WTC11 (cell line): Measurements from ENCODE around the gene CD6.

Experiments used
- CREB1 ChIP-seq: sonication (generic); formaldehyde crosslinking; IDR thresholded peaks from 2 replicates; pipeline ENCODE4 v1.8.0; 2023; ENCODE audit warnings: mild to moderate bottlenecking, missing genetic modification reagents
- ESRRA ChIP-seq: sonication (generic); formaldehyde crosslinking; IDR thresholded peaks from 2 replicates; pipeline ENCODE4 v1.8.1; 2022; ENCODE audit warnings: mild to moderate bottlenecking, missing genetic modification reagents, borderline replicate concordance
- JUN ChIP-seq: sonication (generic); formaldehyde crosslinking; IDR thresholded peaks from 2 replicates; pipeline ENCODE4 v1.8.0; 2023; ENCODE audit warnings: mild to moderate bottlenecking, missing genetic modification reagents
- MXD4 ChIP-seq: fragments of 250-450 bp; sonication (Bioruptor Pico); IDR thresholded peaks from 2 replicates; pipeline ENCODE4 v1.8.0; 2021; ENCODE audit warnings: mild to moderate bottlenecking, moderate library complexity, borderline replicate concordance
- NR2C2 ChIP-seq: sonication (generic); formaldehyde crosslinking; IDR thresholded peaks from 2 replicates; pipeline ENCODE4 v1.8.0; 2022; ENCODE audit warnings: mild to moderate bottlenecking, missing genetic modification reagents
- TCF7 ChIP-seq: sonication (generic); formaldehyde crosslinking; IDR thresholded peaks from 2 replicates; pipeline ENCODE4 v1.8.0; 2022; ENCODE audit warnings: mild to moderate bottlenecking, low read depth, missing genetic modification reagents, moderate library complexity
- ZNF138 ChIP-seq: sonication (generic); formaldehyde crosslinking; conservative IDR thresholded peaks from 2 replicates; pipeline ENCODE4 v1.8.1; 2022; ENCODE audit warnings: mild to moderate bottlenecking, moderate library complexity, missing genetic modification reagents
- ZNF232 ChIP-seq: sonication (generic); formaldehyde crosslinking; IDR thresholded peaks from 2 replicates; pipeline ENCODE4 v1.8.0; 2022; ENCODE audit warnings: mild to moderate bottlenecking, missing genetic modification reagents
- TF ChIP-seq, protein P1 (sequence below): fragments of 200-600 bp; IDR thresholded peaks from 2 replicates; pipeline ENCODE4 v1.8.0; 2022; ENCODE audit warnings: antibody characterized with exemption
- TF ChIP-seq, protein P2 (sequence below): sonication (generic); formaldehyde crosslinking; IDR thresholded peaks from 2 replicates; pipeline ENCODE4 v1.8.1; 2022; ENCODE audit warnings: low read depth, mild to moderate bottlenecking, moderate library complexity, missing genetic modification reagents, borderline replicate concordance
- TF ChIP-seq, protein P3 (sequence below): sonication (generic); formaldehyde crosslinking; IDR thresholded peaks from 2 replicates; pipeline ENCODE4 v1.8.0; 2022; ENCODE audit warnings: mild to moderate bottlenecking, missing genetic modification reagents
- TF ChIP-seq, protein P4 (sequence below): sonication (generic); formaldehyde crosslinking; IDR thresholded peaks from 2 replicates; pipeline ENCODE4 v1.8.1; 2022; ENCODE audit warnings: low read depth, missing genetic modification reagents, borderline replicate concordance
- TF ChIP-seq, protein P5 (sequence below): sonication (generic); formaldehyde crosslinking; conservative IDR thresholded peaks from 2 replicates; pipeline ENCODE4 v1.8.1; 2022; ENCODE audit warnings: mild to moderate bottlenecking, missing genetic modification reagents

DNA sequence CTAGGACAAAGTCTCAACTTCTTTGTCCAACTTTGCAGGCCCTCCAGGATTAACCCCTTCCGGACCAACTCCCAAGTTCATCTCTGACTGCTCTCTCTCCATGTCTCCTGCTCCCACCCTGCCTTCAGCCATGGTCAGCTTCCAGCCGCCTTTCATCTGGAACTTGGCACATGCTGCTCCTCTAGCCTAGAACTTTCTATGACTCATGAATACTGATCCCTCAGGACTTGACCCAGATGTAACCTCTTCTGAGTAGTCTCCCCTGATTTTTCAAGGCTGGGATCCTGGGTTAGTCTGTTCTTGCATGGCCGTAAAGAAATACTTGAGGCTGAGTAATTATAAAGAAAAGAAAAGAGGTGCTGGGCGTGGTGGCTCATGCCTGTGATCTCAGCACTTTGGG, 14.3 kb upstream of the CD6 start:
- TF ChIP-seq, protein P1, sequence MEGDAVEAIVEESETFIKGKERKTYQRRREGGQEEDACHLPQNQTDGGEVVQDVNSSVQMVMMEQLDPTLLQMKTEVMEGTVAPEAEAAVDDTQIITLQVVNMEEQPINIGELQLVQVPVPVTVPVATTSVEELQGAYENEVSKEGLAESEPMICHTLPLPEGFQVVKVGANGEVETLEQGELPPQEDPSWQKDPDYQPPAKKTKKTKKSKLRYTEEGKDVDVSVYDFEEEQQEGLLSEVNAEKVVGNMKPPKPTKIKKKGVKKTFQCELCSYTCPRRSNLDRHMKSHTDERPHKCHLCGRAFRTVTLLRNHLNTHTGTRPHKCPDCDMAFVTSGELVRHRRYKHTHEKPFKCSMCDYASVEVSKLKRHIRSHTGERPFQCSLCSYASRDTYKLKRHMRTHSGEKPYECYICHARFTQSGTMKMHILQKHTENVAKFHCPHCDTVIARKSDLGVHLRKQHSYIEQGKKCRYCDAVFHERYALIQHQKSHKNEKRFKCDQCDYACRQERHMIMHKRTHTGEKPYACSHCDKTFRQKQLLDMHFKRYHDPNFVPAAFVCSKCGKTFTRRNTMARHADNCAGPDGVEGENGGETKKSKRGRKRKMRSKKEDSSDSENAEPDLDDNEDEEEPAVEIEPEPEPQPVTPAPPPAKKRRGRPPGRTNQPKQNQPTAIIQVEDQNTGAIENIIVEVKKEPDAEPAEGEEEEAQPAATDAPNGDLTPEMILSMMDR, result no peak
- TF ChIP-seq ESRRA (CRISPR knock-in tag) (no peak), ZNF138 (no peak), NR2C2 (no peak), MXD4 (CRISPR knock-in tag) (no peak), TCF7 (CRISPR knock-in tag) (no peak), JUN (CRISPR knock-in tag) (no peak), CREB1 (CRISPR knock-in tag) (no peak), ZNF232 (no peak)
- TF ChIP-seq, protein P2, sequence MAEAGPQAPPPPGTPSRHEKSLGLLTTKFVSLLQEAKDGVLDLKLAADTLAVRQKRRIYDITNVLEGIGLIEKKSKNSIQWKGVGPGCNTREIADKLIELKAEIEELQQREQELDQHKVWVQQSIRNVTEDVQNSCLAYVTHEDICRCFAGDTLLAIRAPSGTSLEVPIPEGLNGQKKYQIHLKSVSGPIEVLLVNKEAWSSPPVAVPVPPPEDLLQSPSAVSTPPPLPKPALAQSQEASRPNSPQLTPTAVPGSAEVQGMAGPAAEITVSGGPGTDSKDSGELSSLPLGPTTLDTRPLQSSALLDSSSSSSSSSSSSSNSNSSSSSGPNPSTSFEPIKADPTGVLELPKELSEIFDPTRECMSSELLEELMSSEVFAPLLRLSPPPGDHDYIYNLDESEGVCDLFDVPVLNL (CRISPR knock-in tag), result no peak
- TF ChIP-seq, protein P3, sequence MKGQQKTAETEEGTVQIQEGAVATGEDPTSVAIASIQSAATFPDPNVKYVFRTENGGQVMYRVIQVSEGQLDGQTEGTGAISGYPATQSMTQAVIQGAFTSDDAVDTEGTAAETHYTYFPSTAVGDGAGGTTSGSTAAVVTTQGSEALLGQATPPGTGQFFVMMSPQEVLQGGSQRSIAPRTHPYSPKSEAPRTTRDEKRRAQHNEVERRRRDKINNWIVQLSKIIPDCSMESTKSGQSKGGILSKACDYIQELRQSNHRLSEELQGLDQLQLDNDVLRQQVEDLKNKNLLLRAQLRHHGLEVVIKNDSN (CRISPR knock-in tag), result no peak
- TF ChIP-seq, protein P4, sequence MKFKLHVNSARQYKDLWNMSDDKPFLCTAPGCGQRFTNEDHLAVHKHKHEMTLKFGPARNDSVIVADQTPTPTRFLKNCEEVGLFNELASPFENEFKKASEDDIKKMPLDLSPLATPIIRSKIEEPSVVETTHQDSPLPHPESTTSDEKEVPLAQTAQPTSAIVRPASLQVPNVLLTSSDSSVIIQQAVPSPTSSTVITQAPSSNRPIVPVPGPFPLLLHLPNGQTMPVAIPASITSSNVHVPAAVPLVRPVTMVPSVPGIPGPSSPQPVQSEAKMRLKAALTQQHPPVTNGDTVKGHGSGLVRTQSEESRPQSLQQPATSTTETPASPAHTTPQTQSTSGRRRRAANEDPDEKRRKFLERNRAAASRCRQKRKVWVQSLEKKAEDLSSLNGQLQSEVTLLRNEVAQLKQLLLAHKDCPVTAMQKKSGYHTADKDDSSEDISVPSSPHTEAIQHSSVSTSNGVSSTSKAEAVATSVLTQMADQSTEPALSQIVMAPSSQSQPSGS (CRISPR knock-in tag), result no peak
- TF ChIP-seq, protein P5, sequence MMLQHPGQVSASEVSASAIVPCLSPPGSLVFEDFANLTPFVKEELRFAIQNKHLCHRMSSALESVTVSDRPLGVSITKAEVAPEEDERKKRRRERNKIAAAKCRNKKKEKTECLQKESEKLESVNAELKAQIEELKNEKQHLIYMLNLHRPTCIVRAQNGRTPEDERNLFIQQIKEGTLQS (CRISPR knock-in tag), result no peak
